ENCODE data around the gene HOXC6. TPM values are rescaled to one million over a fixed set of nuclear protein-coding genes. Genes with fewer than 3 reads are reported as not detected.

Gene HOXC6
- total and polyA plus RNA-seq, 2 donors (not counting 3 experiments of a cell fraction or from before 2014, with no cell fraction given): 0.58 to 0.72 TPM

GRCh38 chr12:53992377-53992889, 35.8 kb upstream of the HOXC6 start:
- POLR2A ChIA-PET: no interaction called here
- Histone ChIP-seq H3K9ac (replicated peaks; ENCODE audit: extremely low read depth, insufficient read depth, low read length) (no peak overlapping the region), H3K4me3 (replicated peaks in 1 of 3; ENCODE audit: insufficient read depth in 1 of 3, low read depth in 1 of 3, low read length in 3 of 3) (no peak overlapping the region), H3K27ac (ENCODE audit: insufficient read depth, low read depth, low read length) (no peak overlapping the region), H3K36me3 (ENCODE audit: control insufficient read depth in 2 of 2, extremely low read depth in 1 of 2, insufficient read depth in 2 of 2, low read length in 2 of 2) (no peaks in the 10 kb centered on the region), H3K9me1 (replicated peaks; ENCODE audit: control insufficient read depth, extremely low read depth, insufficient read depth, low read length) (no peaks in the 10 kb centered on the region), H3K27me3 (ENCODE audit: control insufficient read depth in 2 of 2, insufficient read depth in 2 of 2, low read length in 2 of 2) (peaks cover 94 to 98% of the 10 kb centered on the region in 2 experiments), H3K4me1 (ENCODE audit: control insufficient read depth, extremely low read depth, insufficient read depth, low read length) (no peaks in the 10 kb centered on the region), H2AFZ (ENCODE audit: low read depth, low read length) (no peak overlapping the region), H3K4me2 (ENCODE audit: insufficient read depth, low read length) (no peak overlapping the region), H4K20me1 (replicated peaks; ENCODE audit: control insufficient read depth, extremely low read depth, insufficient read depth, low read length) (no peaks in the 10 kb centered on the region), H3K9me3 (replicated peaks; ENCODE audit: control insufficient read depth, insufficient read depth, low read length) (no peaks in the 10 kb centered on the region), H3K79me2 (ENCODE audit: control insufficient read depth, insufficient read depth, low read length) (no peaks in the 10 kb centered on the region)
- CTCF ChIA-PET: interaction anchor here (0.7 to 4.3 kb wide), 5 partner anchors 8 to 407 kb away, joined by 3 to 24 read pairs (median 8); partner anchors contain the start of gene HOXC9
- TF ChIP-seq CTCF (IDR thresholded peaks at IDR 0.05; ENCODE audit: extremely low read depth in 1 of 2, insufficient read depth in 1 of 2, low read depth in 1 of 2, low read length in 2 of 2) (no peak), POLR2A (IDR thresholded peaks at IDR 0.05; ENCODE audit: low read depth, low read length) (no peak), MYC (IDR thresholded peaks at IDR 0.05; ENCODE audit: low read depth, low read length) (no peak), FOS (IDR thresholded peaks at IDR 0.05; ENCODE audit: borderline replicate concordance, insufficient read depth, low read length) (no peak), POLR2AphosphoS5 (IDR thresholded peaks at IDR 0.05; ENCODE audit: insufficient read depth, low read depth, low read length) (no peak), EZH2 (IDR thresholded peaks at IDR 0.05; ENCODE audit: borderline replicate concordance, low read depth, low read length, severe bottlenecking) (no peak), JUN (IDR thresholded peaks at IDR 0.05; ENCODE audit: borderline replicate concordance, insufficient read depth, insufficient read length, low read depth) (no peak), MAX (IDR thresholded peaks at IDR 0.05; ENCODE audit: insufficient read depth, insufficient read length) (no peak), GATA2 (IDR thresholded peaks at IDR 0.05; ENCODE audit: insufficient read depth, insufficient read length, low read depth, low read length) (no peak)
- intact Hi-C loops (cut with micrococcal nuclease) (no loop called here), dilution Hi-C loops (cut with MboI; ENCODE audit: extremely low pct_ligation_motif_present, low sequenced_read_pairs) (no loop called here)
- FAIRE-seq: no peak
- BruUV-seq (replicated peaks): no TSS peak
- no peak for DNase-seq (ENCODE audit: low read depth, low spot score)
